Midbrain (tissue), 1 donor: ENCODE results near the gene C14orf132.

Source experiments
- DNase-seq: peaks from one replicate; lab custom pipeline; 2025; lab: John Stamatoyannopoulos, UW

Gene C14orf132

GRCh38 chr14:96100161-96101064, 61.3 kb downstream of the C14orf132 start:
- peak; percentile 80 for DNase-seq

- no peak for DNase-seq
Observed at GRCh38 chr14:96102081-96102856, 63.1 kb downstream of the C14orf132 start.

GRCh38 chr14:96103075-96103474, 63.9 kb downstream of the C14orf132 start:
- no peak for DNase-seq

- no peak for DNase-seq
Observed at GRCh38 chr14:96103560-96104460, 64.6 kb downstream of the C14orf132 start.

- no peak for DNase-seq
Observed at GRCh38 chr14:96104469-96105057, 65.4 kb downstream of the C14orf132 start.

GRCh38 chr14:96105089-96105925, 66.1 kb downstream of the C14orf132 start:
- no peak for DNase-seq

GRCh38 chr14:96105926-96106441, 66.8 kb downstream of the C14orf132 start:
- DNase-seq = no peak

GRCh38 chr14:96106891-96107290, 67.7 kb downstream of the C14orf132 start:
- DNase-seq = no peak

- DNase-seq = no peak
Observed at GRCh38 chr14:96108061-96108795, 69.1 kb downstream of the C14orf132 start.

GRCh38 chr14:96108911-96109310, 69.7 kb downstream of the C14orf132 start:
- no peak for DNase-seq

- DNase-seq = no peak
Observed at GRCh38 chr14:96109596-96110355, 70.6 kb downstream of the C14orf132 start.

GRCh38 chr14:96112032-96112431, 72.9 kb downstream of the C14orf132 start:
- DNase-seq = no peak

GRCh38 chr14:96114002-96114401, 74.8 kb downstream of the C14orf132 start:
- DNase-seq = no peak

GRCh38 chr14:96117101-96117897, 78.1 kb downstream of the C14orf132 start:
- DNase-seq = no peak

GRCh38 chr14:96117960-96118359, 78.8 kb downstream of the C14orf132 start:
- DNase-seq = no peak

- no peak for DNase-seq
Observed at GRCh38 chr14:96118391-96118790, 79.2 kb downstream of the C14orf132 start.

GRCh38 chr14:96119947-96120346, 80.8 kb downstream of the C14orf132 start:
- DNase-seq = no peak

GRCh38 chr14:96120392-96120791, 81.2 kb downstream of the C14orf132 start:
- no peak for DNase-seq
